HepG2 (cell line): ENCODE data around the gene TMEM198. TPM values are rescaled to one million over a fixed set of nuclear protein-coding genes. Genes with fewer than 3 reads are reported as not detected.

Experiments
- AKAP8 ChIP-seq: sonication (generic); formaldehyde crosslinking; IDR thresholded peaks from 2 replicates; pipeline ENCODE4 v1.5.1; 2020; ENCODE audit warnings: mild to moderate bottlenecking, missing genetic modification reagents
- ATAD3A ChIP-seq: sonication (generic); formaldehyde crosslinking; IDR thresholded peaks from 2 replicates; pipeline ENCODE4 v1.4.0; 2020; ENCODE audit warnings: missing genetic modification reagents
- HMGXB3 ChIP-seq: sonication (generic); formaldehyde crosslinking; IDR thresholded peaks from 2 replicates; pipeline ENCODE4 v1.4.0; 2020; ENCODE audit warnings: missing genetic modification reagents, borderline replicate concordance
- MAFK ChIP-seq, 2 experiments: IDR thresholded peaks in 1 of 2; conservative IDR thresholded peaks in 1 of 2; 2 replicates each; pipeline ENCODE4 v1.6.1; 2011; ENCODE audit warnings: improper control_type of control experiment in 2 of 2, low read length in 2 of 2
- NCOA5 ChIP-seq: sonication (generic); formaldehyde crosslinking; IDR thresholded peaks from 2 replicates; pipeline ENCODE4 v1.4.0; 2020; ENCODE audit warnings: missing genetic modification reagents
- PLSCR1 ChIP-seq: sonication (generic); formaldehyde crosslinking; IDR thresholded peaks from 2 replicates; pipeline ENCODE4 v1.5.0; 2020; ENCODE audit warnings: missing genetic modification reagents, mild to moderate bottlenecking, borderline replicate concordance
- SAFB2 ChIP-seq: sonication (generic); formaldehyde crosslinking; IDR thresholded peaks from 2 replicates; pipeline ENCODE4 v1.5.1; 2020; ENCODE audit warnings: missing genetic modification reagents, low read depth, mild to moderate bottlenecking, borderline replicate concordance
- SOX13 ChIP-seq, 3 experiments: fragments of 450-650 bp in 1 of 3; sonication (generic) in 1 of 3; formaldehyde crosslinking in 1 of 3; IDR thresholded peaks in 2 of 3; conservative IDR thresholded peaks in 1 of 3; 2 replicates each; pipeline versions ENCODE4 v1.5.0 to v1.6.1; 2016 to 2020; ENCODE audit warnings: antibody characterized with exemption in 1 of 3, mild to moderate bottlenecking in 1 of 3, missing compliant biosample characterization in 1 of 3, missing genetic modification reagents in 1 of 3, moderate library complexity in 1 of 3
- ZFP36L1 ChIP-seq: sonication (generic); formaldehyde crosslinking; IDR thresholded peaks from 2 replicates; pipeline ENCODE4 v1.8.0; 2022; ENCODE audit warnings: mild to moderate bottlenecking, missing genetic modification reagents, moderate library complexity
- ZFP36L2 ChIP-seq: sonication (generic); formaldehyde crosslinking; IDR thresholded peaks from 2 replicates; pipeline ENCODE4 v1.4.0; 2020; ENCODE audit warnings: missing genetic modification reagents
- ZNF138 ChIP-seq: sonication (generic); formaldehyde crosslinking; IDR thresholded peaks from 2 replicates; pipeline ENCODE4 v1.5.0; 2020; ENCODE audit warnings: mild to moderate bottlenecking, low read depth, missing genetic modification reagents
- ZNF143 ChIP-seq: sonication (generic); formaldehyde crosslinking; IDR thresholded peaks from 2 replicates; pipeline ENCODE4 v1.4.0; 2020; ENCODE audit warnings: missing genetic modification reagents
- ZNF331 ChIP-seq: sonication (generic); formaldehyde crosslinking; IDR thresholded peaks from 2 replicates; pipeline ENCODE4 v1.4.0; 2020; ENCODE audit warnings: missing genetic modification reagents
- polyA plus RNA-seq, 8 experiments: library from polyadenylated mRNA; depleted of rRNA in 3 of 8; stranded (reverse) in 7 of 8; unstranded in 1 of 8; fragments of >200 nt; fragmentation: Illumina TruSeq in 4 of 8; extraction: Trizol in 4 of 8; gene quantifications; 2 replicates each; pipeline versions ENCODE4 v1.2.1 to v1.2.3, GENCODE V29; 2011 to 2016; ENCODE audit warnings: low read depth in 4 of 8, missing spikeins in 1 of 8, mixed read lengths in 1 of 8; ENCODE audit not compliant: insufficient read depth in 1 of 8
- total RNA-seq, 5 experiments: library from RNA; depleted of rRNA; stranded (reverse); fragments of >200 nt; fragmentation: Illumina TruSeq; extraction: Trizol; gene quantifications; 2 replicates each; pipeline ENCODE4 v1.2.3, GENCODE V29; 2016; ENCODE audit warnings: low read depth in 1 of 5
- TF ChIP-seq, protein P1 (sequence below): sonication (generic); formaldehyde crosslinking; IDR thresholded peaks from 2 replicates; pipeline ENCODE4 v1.5.0; 2020; ENCODE audit warnings: missing genetic modification reagents, mild to moderate bottlenecking, borderline replicate concordance
- TF ChIP-seq, protein P2 (sequence below): sonication (generic); formaldehyde crosslinking; IDR thresholded peaks from 2 replicates; pipeline ENCODE4 v1.8.1; 2023; ENCODE audit warnings: mild to moderate bottlenecking, missing genetic modification reagents
- TF ChIP-seq, protein P3 (sequence below): sonication (generic); formaldehyde crosslinking; IDR thresholded peaks from 2 replicates; pipeline ENCODE4 v1.4.0; 2020; ENCODE audit warnings: missing genetic modification reagents
- TF ChIP-seq, protein P4 (sequence below): sonication (generic); IDR thresholded peaks from 2 replicates; pipeline ENCODE4 v1.6.1; 2016; ENCODE audit warnings: low read depth, borderline replicate concordance

Gene TMEM198
- total and polyA plus RNA-seq, 2 of the 13 experiments (the other 11 are each of a cell fraction or from before 2014, with no cell fraction given) = 17.3 to 23.5 TPM

DNA sequence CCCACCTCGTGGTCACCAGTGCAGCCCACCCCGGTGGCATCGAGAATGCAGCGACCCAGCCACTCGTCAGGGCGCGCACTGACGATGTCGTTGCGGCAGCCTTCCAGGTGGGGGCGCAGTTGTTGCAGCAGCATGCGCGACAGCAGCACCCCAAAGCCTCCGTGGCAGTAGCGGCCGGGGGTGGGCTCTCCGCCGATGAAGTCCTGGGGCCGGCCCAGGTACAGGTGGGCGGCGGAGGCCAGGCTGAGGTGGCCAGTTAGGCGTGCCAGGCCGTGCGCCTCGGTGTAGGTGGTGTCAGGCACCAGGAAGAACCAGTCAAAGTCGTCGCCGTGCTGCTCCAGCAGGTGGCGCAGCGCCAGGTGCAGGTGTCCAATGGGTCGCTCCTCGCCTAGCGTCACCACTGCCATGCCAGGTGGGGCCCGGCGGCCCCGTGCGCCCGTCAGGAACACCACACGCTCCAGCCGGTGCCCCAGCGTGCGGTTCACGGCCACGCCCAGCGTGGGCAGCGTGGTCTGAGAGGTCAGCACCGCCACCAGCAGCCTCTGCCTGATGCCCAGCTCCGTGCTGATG lies 2.1 kb upstream of the TMEM198 start (continued):
- peak; percentile 50; the same call in 1 of the 2 replicates for TF ChIP-seq HMGXB3 (CRISPR knock-in tag)
- TF ChIP-seq NCOA5 (CRISPR knock-in tag) = no peak
- no peak for TF ChIP-seq SOX13 (IDR thresholded peaks at IDR 0.05)
- TF ChIP-seq SOX13 (CRISPR knock-in tag; conservative IDR thresholded peaks at IDR 0.05 in 1 of 2, IDR thresholded peaks at IDR 0.05 in 1 of 2) = no peak
- TF ChIP-seq AKAP8 (CRISPR knock-in tag) = no peak
- no peak for TF ChIP-seq SAFB2 (CRISPR knock-in tag)
- TF ChIP-seq MAFK (conservative IDR thresholded peaks at IDR 0.05 in 1 of 2, IDR thresholded peaks at IDR 0.05 in 1 of 2; ENCODE audit: low read length in 2 of 2) = no peak
- TF ChIP-seq ATAD3A (CRISPR knock-in tag) = no peak
- TF ChIP-seq ZFP36L2 (CRISPR knock-in tag) = no peak; the same call in 1 of the 2 replicates
- TF ChIP-seq PLSCR1 (CRISPR knock-in tag) = no peak
- TF ChIP-seq, protein P1, sequence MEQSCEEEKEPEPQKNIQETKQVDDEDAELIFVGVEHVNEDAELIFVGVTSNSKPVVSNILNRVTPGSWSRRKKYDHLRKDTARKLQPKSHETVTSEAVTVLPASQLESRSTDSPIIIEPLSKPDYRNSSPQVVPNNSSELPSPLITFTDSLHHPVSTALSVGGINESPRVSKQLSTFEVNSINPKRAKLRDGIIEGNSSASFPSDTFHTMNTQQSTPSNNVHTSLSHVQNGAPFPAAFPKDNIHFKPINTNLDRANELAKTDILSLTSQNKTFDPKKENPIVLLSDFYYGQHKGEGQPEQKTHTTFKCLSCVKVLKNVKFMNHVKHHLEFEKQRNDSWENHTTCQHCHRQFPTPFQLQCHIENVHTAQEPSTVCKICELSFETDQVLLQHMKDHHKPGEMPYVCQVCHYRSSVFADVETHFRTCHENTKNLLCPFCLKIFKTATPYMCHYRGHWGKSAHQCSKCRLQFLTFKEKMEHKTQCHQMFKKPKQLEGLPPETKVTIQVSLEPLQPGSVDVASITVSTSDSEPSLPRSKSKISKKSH (CRISPR knock-in tag) = peak; percentile 97
- 0 out of 2 replicates have a peak, but pooled peaks have one; percentile 89 for TF ChIP-seq ZNF138 (CRISPR knock-in tag)
- TF ChIP-seq, protein P2, sequence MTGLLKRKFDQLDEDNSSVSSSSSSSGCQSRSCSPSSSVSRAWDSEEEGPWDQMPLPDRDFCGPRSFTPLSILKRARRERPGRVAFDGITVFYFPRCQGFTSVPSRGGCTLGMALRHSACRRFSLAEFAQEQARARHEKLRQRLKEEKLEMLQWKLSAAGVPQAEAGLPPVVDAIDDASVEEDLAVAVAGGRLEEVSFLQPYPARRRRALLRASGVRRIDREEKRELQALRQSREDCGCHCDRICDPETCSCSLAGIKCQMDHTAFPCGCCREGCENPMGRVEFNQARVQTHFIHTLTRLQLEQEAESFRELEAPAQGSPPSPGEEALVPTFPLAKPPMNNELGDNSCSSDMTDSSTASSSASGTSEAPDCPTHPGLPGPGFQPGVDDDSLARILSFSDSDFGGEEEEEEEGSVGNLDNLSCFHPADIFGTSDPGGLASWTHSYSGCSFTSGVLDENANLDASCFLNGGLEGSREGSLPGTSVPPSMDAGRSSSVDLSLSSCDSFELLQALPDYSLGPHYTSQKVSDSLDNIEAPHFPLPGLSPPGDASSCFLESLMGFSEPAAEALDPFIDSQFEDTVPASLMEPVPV (CRISPR knock-in tag) = peak; percentile 74; the same call in 1 of the 2 replicates
- 0 out of 2 replicates have a peak, but pooled peaks have one; percentile 34 for TF ChIP-seq ZNF143 (CRISPR knock-in tag)
- TF ChIP-seq, protein P3, sequence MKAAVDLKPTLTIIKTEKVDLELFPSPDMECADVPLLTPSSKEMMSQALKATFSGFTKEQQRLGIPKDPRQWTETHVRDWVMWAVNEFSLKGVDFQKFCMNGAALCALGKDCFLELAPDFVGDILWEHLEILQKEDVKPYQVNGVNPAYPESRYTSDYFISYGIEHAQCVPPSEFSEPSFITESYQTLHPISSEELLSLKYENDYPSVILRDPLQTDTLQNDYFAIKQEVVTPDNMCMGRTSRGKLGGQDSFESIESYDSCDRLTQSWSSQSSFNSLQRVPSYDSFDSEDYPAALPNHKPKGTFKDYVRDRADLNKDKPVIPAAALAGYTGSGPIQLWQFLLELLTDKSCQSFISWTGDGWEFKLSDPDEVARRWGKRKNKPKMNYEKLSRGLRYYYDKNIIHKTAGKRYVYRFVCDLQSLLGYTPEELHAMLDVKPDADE = no peak
- no peak for TF ChIP-seq ZFP36L1 (CRISPR knock-in tag)
- TF ChIP-seq ZNF331 (CRISPR knock-in tag) = peak; percentile 82
- TF ChIP-seq, protein P4, sequence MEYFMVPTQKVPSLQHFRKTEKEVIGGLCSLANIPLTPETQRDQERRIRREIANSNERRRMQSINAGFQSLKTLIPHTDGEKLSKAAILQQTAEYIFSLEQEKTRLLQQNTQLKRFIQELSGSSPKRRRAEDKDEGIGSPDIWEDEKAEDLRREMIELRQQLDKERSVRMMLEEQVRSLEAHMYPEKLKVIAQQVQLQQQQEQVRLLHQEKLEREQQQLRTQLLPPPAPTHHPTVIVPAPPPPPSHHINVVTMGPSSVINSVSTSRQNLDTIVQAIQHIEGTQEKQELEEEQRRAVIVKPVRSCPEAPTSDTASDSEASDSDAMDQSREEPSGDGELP = peak; percentile 84
